AG10803 (cell line): Measurements from ENCODE around the gene UBQLN1.
"Not testable (repeated sequence)": the region's sequence is repeated elsewhere in the genome, so short reads cannot be mapped to it uniquely, and the experiment has no call there.

Source experiments
- DNase-seq: peaks from one replicate; pipeline ENCODE4 v3.0.0; 2010; ENCODE audit warnings: low read depth
- H3K4me3 ChIP-seq: 2 replicates; pipeline ENCODE4 v1.5.1; 2011; ENCODE audit warnings: mild to moderate bottlenecking, low read length, control low read depth
- TF ChIP-seq, protein P1 (sequence below): conservative IDR thresholded peaks from 2 replicates; pipeline ENCODE4 v1.5.1; 2011; ENCODE audit warnings: mild to moderate bottlenecking, low read length, control low read depth, inconsistent platforms

The UBQLN1 gene

DNA sequence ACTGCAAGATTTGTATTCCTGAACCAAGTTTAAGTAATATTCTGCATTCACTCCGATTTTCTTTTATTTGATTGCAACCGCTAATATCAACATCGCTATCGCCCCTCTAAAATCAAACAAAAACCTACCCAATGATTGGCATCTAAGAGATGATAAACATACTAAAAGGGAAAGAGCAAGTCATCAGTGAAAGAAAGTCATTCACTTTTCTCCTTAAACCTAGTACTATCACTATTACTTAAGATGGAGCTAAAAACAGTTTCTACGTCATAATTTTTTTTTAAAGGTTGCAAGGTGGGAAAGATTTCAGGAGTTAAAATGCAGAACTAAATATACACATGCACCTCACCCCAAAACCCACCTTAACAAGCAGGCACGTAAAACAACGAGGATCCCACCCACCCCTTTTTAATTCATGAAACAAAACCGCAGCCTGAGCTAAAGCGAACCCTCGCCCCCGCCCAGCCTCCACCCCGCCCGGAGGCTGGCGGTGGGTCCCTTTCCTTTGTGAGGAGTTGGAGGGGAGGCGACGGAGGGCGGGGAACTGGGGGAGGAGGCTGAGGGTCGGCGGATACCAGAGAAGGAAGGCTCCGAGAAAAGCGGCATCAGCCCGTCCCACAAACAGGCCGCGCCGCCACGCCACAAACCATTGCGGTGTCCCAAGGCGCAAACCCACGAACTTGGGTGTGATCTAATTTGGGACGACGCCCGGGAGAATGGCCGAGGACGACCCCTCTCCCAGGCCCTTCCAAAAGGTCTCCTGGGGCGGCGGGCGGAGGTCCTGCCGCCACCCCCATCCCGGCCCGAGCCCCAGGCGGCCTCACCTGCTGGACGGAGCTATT, 861 bp downstream of the UBQLN1 start:
- TF ChIP-seq, protein P1, sequence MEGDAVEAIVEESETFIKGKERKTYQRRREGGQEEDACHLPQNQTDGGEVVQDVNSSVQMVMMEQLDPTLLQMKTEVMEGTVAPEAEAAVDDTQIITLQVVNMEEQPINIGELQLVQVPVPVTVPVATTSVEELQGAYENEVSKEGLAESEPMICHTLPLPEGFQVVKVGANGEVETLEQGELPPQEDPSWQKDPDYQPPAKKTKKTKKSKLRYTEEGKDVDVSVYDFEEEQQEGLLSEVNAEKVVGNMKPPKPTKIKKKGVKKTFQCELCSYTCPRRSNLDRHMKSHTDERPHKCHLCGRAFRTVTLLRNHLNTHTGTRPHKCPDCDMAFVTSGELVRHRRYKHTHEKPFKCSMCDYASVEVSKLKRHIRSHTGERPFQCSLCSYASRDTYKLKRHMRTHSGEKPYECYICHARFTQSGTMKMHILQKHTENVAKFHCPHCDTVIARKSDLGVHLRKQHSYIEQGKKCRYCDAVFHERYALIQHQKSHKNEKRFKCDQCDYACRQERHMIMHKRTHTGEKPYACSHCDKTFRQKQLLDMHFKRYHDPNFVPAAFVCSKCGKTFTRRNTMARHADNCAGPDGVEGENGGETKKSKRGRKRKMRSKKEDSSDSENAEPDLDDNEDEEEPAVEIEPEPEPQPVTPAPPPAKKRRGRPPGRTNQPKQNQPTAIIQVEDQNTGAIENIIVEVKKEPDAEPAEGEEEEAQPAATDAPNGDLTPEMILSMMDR: no peak
- peak; percentile 12 for DNase-seq
- H3K4me3 ChIP-seq: peak overlapping the region; percentile 99

DNA sequence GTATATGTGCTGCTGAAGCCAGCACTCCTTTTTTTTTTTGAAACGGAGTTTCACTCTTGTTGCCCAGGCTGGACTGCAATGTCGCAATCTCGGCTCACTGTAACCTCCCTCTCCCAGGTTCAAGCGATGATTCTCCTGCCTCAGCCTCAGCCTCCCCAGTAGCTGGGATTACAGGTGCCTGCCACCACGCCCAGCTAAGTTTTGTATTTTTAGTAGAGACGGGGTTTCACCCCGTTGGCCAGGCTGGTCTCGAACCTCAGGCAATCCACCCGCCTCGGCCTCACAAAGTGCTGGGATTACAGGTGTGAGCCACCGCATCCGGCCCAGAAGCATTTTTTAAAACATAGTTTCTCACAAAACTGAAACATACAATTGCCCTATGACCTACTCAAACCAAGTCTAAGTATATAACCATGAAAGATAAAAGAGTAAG, 2.5 kb downstream of the UBQLN1 start:
- not testable (repeated sequence) for H3K4me3 ChIP-seq, DNase-seq

GRCh38 chr9:83701769-83702168, 6.0 kb downstream of the UBQLN1 start:
- TF ChIP-seq, protein P1: no peak
- DNase-seq: peak; percentile 83
- no peak overlapping the region for H3K4me3 ChIP-seq

GRCh38 chr9:83701286-83701685, 6.5 kb downstream of the UBQLN1 start:
- DNase-seq: no peak
- TF ChIP-seq, protein P1: no peak
- no peak overlapping the region for H3K4me3 ChIP-seq

DNA sequence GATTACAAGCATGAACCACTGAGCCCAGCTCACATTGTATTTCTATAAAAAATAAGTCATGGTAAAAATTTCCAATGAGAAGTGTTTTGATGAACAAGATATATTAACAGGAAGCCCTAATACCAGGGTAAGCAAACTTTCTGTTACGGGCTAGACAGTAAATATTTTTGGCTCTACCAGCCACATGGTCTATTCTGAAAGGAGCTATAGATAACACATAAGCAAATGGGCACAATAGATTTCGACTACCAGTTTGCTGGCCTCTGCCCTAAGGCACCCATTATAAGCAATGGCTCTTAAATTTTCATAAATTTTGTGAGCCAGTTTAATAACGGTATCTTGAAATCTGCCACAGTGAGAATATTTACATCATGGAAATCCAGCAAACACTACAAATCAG, 8.1 kb downstream of the UBQLN1 start:
- DNase-seq: no peak
- no peak overlapping the region for H3K4me3 ChIP-seq
- TF ChIP-seq, protein P1: no peak

DNA sequence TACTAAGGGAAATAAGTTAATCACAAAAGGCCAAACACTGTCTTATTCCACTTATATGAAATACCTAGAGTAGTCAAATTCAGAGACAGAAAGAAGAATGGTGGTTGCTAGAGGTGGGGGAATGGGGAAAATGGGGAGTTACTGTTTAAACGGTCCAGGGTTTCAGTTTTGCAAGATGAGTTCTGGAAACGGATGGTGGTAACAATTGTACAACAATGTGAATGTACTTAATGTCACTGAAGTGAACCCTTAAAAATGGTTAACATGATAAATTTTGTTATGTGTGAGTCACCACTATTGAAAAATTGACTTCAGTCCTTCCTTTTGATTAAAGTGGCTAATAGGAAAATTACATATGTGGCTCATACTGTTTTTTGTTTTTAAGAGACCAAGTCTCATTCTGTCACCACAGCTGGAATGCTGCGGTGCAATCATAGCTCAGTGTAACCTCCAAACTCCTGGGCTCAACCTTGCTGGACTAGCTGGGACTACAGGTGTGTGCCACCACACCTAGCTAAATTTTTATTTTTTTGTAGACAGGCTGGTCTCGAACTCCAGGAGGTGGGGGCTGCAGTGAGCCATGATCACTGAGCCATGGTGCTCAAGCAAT, 8.7 kb downstream of the UBQLN1 start:
- no peak overlapping the region for H3K4me3 ChIP-seq
- no peak for DNase-seq
- TF ChIP-seq, protein P1: no peak

GRCh38 chr9:83691492-83691891, 16.3 kb downstream of the UBQLN1 start:
- no peak overlapping the region for H3K4me3 ChIP-seq
- TF ChIP-seq, protein P1: no peak
- DNase-seq: no peak
